BLaER1 treated with 17β-estradiol and CSF1 and Interleukin-3, amounts not matched to agents 10 nM and 100 nM (cell line): ENCODE results near the gene TCF20.

Source experiments
- H3K27ac ChIP-seq, 11 experiments: shearing (Covaris generic); formaldehyde crosslinking; 2 replicates each; pipeline ENCODE4 v1.8.1; 2022
- H3K27me3 ChIP-seq, 11 experiments: shearing (Covaris generic); formaldehyde crosslinking; 2 replicates each; pipeline ENCODE4 v1.8.1; 2022
- H3K36me3 ChIP-seq, 11 experiments: shearing (Covaris generic); formaldehyde crosslinking; 2 replicates each; pipeline ENCODE4 v1.8.1; 2022
- H3K4me1 ChIP-seq, 10 experiments: shearing (Covaris generic); formaldehyde crosslinking; 2 replicates each; pipeline ENCODE4 v1.8.1; 2022
- H3K4me2 ChIP-seq, 11 experiments: shearing (Covaris generic); formaldehyde crosslinking; 2 replicates each; pipeline ENCODE4 v1.8.1; 2022
- H3K4me3 ChIP-seq, 10 experiments: shearing (Covaris generic); formaldehyde crosslinking; 2 replicates each; pipeline ENCODE4 v1.8.1; 2022
- H3K9ac ChIP-seq, 11 experiments: shearing (Covaris generic); formaldehyde crosslinking; 2 replicates each; pipeline ENCODE4 v1.8.1; 2022
- H3K9me3 ChIP-seq, 11 experiments: shearing (Covaris generic); formaldehyde crosslinking; replicated peaks in 1 of 11; 2 replicates each; pipeline ENCODE4 v1.8.1; 2022
- H4K20me1 ChIP-seq, 11 experiments: shearing (Covaris generic); formaldehyde crosslinking; 2 replicates each; pipeline ENCODE4 v1.8.1; 2022
- Cebpa-rat ChIP-seq, 11 experiments: shearing (Covaris generic); IDR thresholded peaks; 2 replicates each; pipeline ENCODE4 v1.8.1; 2022

The TCF20 gene

DNA sequence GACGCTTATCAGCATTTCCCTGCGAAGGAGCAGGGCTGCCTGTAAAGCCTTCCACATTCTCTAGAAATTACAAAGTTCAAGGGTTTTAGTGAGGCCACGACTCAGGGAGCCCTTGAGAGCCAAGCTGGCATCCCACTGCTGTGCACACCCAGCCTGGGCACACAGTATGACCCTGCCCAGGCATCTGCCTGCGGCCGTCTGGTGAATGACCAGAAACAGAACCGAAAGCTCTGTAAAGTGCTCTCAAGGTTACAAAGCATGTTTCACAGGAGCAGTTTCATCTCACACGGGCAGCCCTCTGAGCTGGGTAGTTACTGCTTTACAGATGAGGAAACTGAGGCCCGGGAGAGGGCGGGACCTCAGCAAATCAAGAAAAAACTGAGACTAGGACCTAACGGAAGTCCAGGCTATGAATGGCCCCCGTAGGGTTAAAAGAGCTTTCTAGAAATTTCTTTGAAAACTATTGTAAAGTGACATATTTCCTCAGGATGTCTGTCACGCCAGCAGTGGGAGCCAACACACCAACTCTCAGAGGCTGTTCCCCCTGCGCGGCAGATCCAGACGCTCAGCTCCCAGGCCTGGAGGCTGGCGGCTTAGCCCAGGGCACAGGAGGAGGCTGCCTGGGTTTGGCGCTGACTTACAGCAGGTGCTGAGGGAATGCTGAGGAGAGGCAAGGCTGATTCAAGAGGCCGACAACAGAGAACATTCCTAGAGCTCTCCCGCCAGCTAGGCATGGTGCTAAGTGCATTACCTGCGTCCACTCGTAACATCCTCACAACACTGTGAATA is 7.7 kb upstream of the TCF20 start:
- Histone ChIP-seq H3K4me3 (no peak overlapping the region), H3K4me1 (peaks cover 18 to 70% (median 62%) of the 10 kb centered on the region in 10 experiments), H3K4me2 (peak overlapping the region in 7 of 11 experiments; percentile 27 to 91 (median 31); a peak in 10 of 22 replicates), H3K27ac (no peak overlapping the region), H4K20me1 (peaks cover 0 to 22% (median 0%) of the 10 kb centered on the region in 11 experiments; a peak in 7 of 22 replicates), H3K9ac (0 out of 22 replicates have a peak overlapping the region, but pooled peaks of 1 of the 11 experiments have one; percentile 24), H3K36me3 (no peaks in the 10 kb centered on the region), H3K9me3 (no peaks in the 10 kb centered on the region), H3K27me3 (peaks cover 0 to 6% (median under 1%) of the 10 kb centered on the region in 11 experiments; a peak in 9 of 22 replicates)
- no peak for TF ChIP-seq Cebpa-rat (IDR thresholded peaks at IDR 0.05)

DNA sequence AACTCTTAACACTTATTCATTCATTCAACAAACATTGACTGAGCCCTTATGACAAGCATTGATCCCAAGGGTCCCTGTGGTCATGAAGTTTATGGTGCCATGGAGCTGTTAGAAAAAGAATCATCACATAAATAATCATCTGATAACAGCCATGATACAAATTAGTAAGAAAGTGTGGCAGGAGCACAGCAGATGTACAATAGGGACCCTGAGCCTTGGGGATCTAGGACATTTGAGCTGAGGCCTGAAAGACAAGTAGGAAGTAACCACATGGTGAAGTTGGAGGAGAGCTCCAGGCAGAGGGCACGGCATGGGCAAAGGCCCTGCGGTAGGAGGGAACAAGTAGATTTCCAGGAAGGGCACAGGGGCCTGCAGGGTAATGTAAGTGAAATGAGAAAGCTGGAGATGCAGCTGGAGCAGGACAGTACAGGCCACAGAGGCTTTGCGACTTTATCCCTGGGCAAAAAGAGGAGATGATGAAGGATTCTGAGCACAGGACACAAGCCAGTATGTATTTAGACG is 6.8 kb upstream of the TCF20 start:
- no peak overlapping the region for H3K9ac ChIP-seq
- H3K9me3 ChIP-seq, result no peaks in the 10 kb centered on the region
- H3K27ac ChIP-seq, result no peak overlapping the region
- no peak for TF ChIP-seq Cebpa-rat (IDR thresholded peaks at IDR 0.05)
- H3K4me2 ChIP-seq, result no peak overlapping the region
- no peak overlapping the region for H3K4me3 ChIP-seq
- H3K27me3 ChIP-seq, result no peaks in the 10 kb centered on the region
- H3K4me1 ChIP-seq, result peaks cover 15 to 61% (median 55%) of the 10 kb centered on the region in 10 experiments
- H4K20me1 ChIP-seq, result peaks cover 0 to 17% (median 0%) of the 10 kb centered on the region in 11 experiments; a peak in 7 of 22 replicates
- H3K36me3 ChIP-seq, result no peaks in the 10 kb centered on the region

DNA sequence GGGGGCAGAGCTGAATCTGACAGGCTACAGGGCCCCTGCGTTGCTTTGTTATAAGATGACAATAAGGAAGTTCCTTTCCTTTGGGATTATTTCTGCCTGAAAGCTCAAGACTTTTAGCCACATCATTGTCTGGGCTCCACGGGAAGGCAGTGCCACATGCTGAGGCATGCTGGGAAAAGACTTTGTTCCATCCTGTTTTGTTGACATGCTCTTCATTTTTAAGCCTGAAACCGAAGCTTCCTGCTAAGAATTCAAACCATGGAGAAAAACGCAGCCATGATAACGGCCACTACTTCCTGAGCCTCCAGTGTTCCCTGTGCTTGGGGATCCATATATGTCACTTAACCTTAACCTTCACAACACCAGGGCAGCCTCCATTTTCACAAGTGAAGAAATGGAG is 5.5 kb upstream of the TCF20 start:
- no peak for TF ChIP-seq Cebpa-rat (IDR thresholded peaks at IDR 0.05)
- H4K20me1 ChIP-seq, result peaks cover 0 to 14% (median 0%) of the 10 kb centered on the region in 11 experiments; a peak in 3 of 22 replicates

DNA sequence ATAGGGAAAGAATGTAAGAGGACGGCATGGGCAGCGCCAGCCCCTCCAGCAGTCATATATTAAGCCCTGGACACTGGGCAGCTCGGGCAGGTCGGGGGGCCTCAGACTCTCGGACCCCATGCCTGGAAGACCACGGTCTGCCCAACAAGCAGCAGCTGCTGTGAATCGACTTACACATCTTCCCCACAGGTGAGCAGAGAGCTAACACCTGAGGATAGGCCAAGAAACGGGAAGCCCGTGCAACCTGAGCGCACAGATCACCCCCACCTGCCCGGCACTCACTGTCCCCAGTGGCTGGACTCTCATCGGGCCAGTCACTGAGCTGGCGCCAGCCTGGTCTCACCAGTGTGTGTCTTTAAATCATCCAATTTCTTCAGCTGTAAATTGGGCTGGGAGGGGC is 4.7 kb upstream of the TCF20 start:
- TF ChIP-seq Cebpa-rat (IDR thresholded peaks at IDR 0.05), result no peak
- Histone ChIP-seq H3K4me1 (peaks cover 18 to 50% (median 40%) of the 10 kb centered on the region in 10 experiments), H3K4me3 (no peak overlapping the region), H3K27ac (no peak overlapping the region), H4K20me1 (peaks cover 0 to 13% (median 0%) of the 10 kb centered on the region in 11 experiments; a peak in 3 of 22 replicates), H3K27me3 (no peaks in the 10 kb centered on the region), H3K4me2 (peak overlapping the region in 2 of 11 experiments; percentile 40 to 50; a peak in 1 of 22 replicates), H3K9me3 (no peaks in the 10 kb centered on the region; a peak in 1 of 22 replicates), H3K36me3 (no peaks in the 10 kb centered on the region), H3K9ac (no peak overlapping the region)

More for the DNA sequence above, 5.5 kb upstream of the TCF20 start:
- Histone ChIP-seq H3K4me1 (peaks cover 15 to 54% (median 44%) of the 10 kb centered on the region in 10 experiments), H3K36me3 (no peaks in the 10 kb centered on the region), H3K4me2 (peak overlapping the region; percentile 29 to 58 (median 44); a peak in 20 of 22 replicates), H3K27ac (no peak overlapping the region; a peak in 1 of 22 replicates), H3K27me3 (no peaks in the 10 kb centered on the region), H3K4me3 (no peak overlapping the region), H3K9ac (0 out of 22 replicates have a peak overlapping the region, but pooled peaks of 2 of the 11 experiments have one; percentile 13 to 18), H3K9me3 (no peaks in the 10 kb centered on the region; a peak in 1 of 22 replicates)

DNA sequence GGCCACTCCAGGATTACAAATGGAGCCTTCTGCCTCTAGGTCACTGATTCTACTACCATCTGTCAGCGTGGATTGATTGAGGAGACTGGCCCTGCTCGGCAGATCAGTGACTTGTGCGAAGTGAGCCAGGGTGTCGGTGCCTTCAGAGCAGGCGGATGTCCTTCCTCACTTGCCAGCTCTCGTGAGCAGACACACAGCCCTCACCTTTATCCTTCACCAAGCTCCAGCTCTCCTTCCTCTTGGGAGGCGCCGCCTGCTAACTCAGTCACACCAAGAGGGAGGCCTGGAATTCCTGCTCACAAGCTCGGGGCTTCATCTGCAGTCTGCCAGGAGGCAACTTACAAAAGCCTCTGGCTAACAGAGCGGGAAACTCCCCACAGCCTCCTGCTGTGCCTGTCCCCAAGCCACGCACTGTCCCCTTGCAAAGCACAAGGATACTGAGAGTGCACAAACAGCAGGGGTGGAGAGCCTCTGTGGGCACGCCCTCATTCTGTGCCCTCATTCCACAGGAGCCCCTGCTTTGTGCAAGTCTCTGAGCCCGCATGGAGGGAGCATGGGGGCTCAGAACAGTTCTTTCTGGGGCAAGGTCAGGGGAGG is 3.5 kb upstream of the TCF20 start:
- H3K4me2 ChIP-seq, result no peak overlapping the region
- peaks cover 6 to 17% (median 11%) of the 10 kb centered on the region in 11 experiments; a peak in 20 of 22 replicates for H4K20me1 ChIP-seq
- H3K9ac ChIP-seq, result no peak overlapping the region

DNA sequence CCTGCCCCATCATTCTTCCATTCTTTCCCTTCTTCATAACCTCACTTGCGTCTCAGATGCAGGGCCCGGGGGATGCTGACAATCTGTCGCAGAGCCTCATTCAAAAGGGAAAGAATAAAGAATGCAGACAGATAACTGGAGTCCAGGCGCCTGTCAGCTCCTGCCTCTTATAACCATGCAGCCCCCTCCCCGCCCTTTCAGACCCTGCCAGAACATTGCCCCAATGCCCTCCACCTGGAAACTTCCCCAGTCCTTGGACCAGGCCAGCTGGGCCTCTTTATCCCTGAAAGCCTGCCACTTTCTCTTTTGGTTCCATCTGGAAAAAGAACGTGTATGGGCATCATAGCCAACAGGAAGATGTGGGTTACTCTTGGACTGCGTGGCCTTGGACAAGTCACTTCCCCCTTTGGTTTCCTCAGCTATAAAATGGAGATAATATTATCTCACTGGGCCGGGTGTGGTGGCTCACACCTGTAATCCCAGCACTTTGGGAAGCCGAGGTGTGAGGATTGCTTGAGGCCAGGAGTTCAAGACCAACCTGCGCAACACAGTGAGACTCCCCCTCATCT is 2.1 kb upstream of the TCF20 start:
- Histone ChIP-seq H3K27me3 (no peaks in the 10 kb centered on the region), H3K9me3 (no peaks in the 10 kb centered on the region; a peak in 1 of 22 replicates), H3K27ac (no peak overlapping the region), H3K4me1 (peaks cover 28 to 46% (median 36%) of the 10 kb centered on the region in 10 experiments), H3K4me2 (peak overlapping the region in 4 of 11 experiments; percentile 29 to 42 (median 39); a peak in 7 of 22 replicates), H3K36me3 (peaks cover 0 to 4% (median 0%) of the 10 kb centered on the region in 11 experiments; a peak in 4 of 22 replicates), H4K20me1 (peaks cover 20 to 31% (median 26%) of the 10 kb centered on the region in 11 experiments; a peak in 21 of 22 replicates), H3K4me3 (no peak overlapping the region), H3K9ac (no peak overlapping the region)
- no peak for TF ChIP-seq Cebpa-rat (IDR thresholded peaks at IDR 0.05)

More for the DNA sequence above, 3.5 kb upstream of the TCF20 start:
- H3K4me1 ChIP-seq, result peaks cover 20 to 40% (median 32%) of the 10 kb centered on the region in 10 experiments
- no peaks in the 10 kb centered on the region; a peak in 1 of 22 replicates for H3K9me3 ChIP-seq
- no peaks in the 10 kb centered on the region for H3K27me3 ChIP-seq
- H3K27ac ChIP-seq, result no peak overlapping the region
- TF ChIP-seq Cebpa-rat (IDR thresholded peaks at IDR 0.05), result no peak
- H3K36me3 ChIP-seq, result no peaks in the 10 kb centered on the region
- H3K4me3 ChIP-seq, result no peak overlapping the region

DNA sequence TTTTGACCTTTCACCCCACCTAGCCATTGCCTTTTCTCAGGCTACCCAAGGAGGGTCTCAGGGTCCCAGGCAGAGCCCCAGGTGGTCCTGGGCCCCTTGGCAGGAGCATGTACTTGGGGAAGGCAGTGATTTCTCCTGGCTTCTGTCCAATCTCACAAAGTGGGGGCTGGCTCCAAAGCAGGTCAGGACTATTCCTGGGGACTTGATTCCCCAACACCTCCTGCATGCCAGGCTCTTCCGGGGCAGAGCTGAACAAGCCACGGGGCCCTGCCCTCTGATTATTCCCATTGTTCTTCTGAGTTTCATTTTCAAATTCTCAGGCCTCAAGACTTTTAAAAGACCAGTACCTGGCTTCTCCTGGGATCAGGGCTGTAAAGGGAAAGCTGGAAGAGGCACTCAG is 1.5 kb upstream of the TCF20 start:
- H3K27ac ChIP-seq, result no peak overlapping the region
- no peaks in the 10 kb centered on the region; a peak in 1 of 22 replicates for H3K9me3 ChIP-seq
- peaks cover 28 to 46% (median 36%) of the 10 kb centered on the region in 10 experiments for H3K4me1 ChIP-seq
- no peak overlapping the region for H3K4me3 ChIP-seq
- peaks cover 26 to 37% (median 31%) of the 10 kb centered on the region in 11 experiments; a peak in 21 of 22 replicates for H4K20me1 ChIP-seq
- H3K9ac ChIP-seq, result no peak overlapping the region
- TF ChIP-seq Cebpa-rat (IDR thresholded peaks at IDR 0.05), result no peak
- H3K36me3 ChIP-seq, result peaks cover 0 to 10% (median 5%) of the 10 kb centered on the region in 11 experiments; a peak in 5 of 22 replicates
- H3K27me3 ChIP-seq, result no peaks in the 10 kb centered on the region
- peak overlapping the region in 1 of 11 experiments; percentile 38; a peak in 2 of 22 replicates for H3K4me2 ChIP-seq

DNA sequence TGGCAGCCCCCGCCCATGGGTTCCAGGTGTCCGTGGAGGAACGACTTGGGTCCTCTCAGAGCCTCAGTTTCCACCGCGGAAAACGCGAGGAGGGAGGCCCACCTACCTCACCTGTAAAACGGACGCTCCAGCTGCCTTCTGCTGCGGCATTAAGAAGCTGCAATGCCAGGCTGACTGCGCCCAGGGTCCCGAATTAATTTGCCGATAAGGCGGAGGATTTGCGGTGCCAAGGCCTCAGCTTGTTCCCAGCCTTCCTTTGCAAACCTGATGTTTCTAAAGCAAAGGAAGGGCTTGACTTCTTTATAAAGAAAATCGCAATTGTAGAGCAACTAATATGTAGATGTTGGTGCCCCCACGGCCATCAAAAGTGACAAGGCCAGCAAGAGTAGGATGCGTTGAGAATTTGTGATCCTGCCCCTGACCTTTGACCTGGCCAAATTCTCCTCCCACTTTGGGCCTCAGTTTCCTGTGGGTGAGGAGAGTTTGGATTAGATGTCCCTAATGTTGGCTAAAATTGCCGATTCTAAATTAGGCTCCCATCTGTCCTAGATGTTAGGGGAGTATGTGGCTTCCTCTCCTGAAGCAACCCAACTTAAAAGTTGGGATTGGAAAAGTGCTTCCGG is 849 bp upstream of the TCF20 start:
- Histone ChIP-seq H3K27ac (peak overlapping the region in 2 of 11 experiments; percentile 55 to 86; a peak in 3 of 22 replicates), H3K4me3 (peak overlapping the region in 6 of 10 experiments; percentile 45 to 100 (median 96); a peak in 5 of 20 replicates), H3K4me1 (peaks cover 30 to 45% (median 39%) of the 10 kb centered on the region in 10 experiments), H3K36me3 (peaks cover 0 to 13% (median 6%) of the 10 kb centered on the region in 11 experiments; a peak in 5 of 22 replicates), H3K9me3 (no peaks in the 10 kb centered on the region; a peak in 1 of 22 replicates), H3K27me3 (no peaks in the 10 kb centered on the region), H3K4me2 (peak overlapping the region; percentile 49 to 83 (median 66); a peak in 21 of 22 replicates), H3K9ac (no peak overlapping the region), H4K20me1 (peaks cover 32 to 43% (median 37%) of the 10 kb centered on the region in 11 experiments; a peak in 21 of 22 replicates)
- TF ChIP-seq Cebpa-rat (IDR thresholded peaks at IDR 0.05), result no peak
